Esophagus muscularis mucosa (tissue), 4 donors: ENCODE data around the gene EPHB2. TPM values are rescaled to one million over a fixed set of nuclear protein-coding genes. Genes with fewer than 3 reads are reported as not detected.

Experiments used
- DNase-seq: peaks from one replicate; pipeline ENCODE4 v3.0.0-alpha.2; 2017; ENCODE audit errors: extremely low spot score
- H3K27ac ChIP-seq, 4 donors: fragments of 200-600 bp; sonication (generic); replicated peaks in 1 of 4; 1 replicate in 3 of 4; 2 replicates in 1 of 4; pipeline ENCODE4 v1.5.1; 2016 to 2019; ENCODE audit warnings: mild to moderate bottlenecking in 1 of 4
- H3K27me3 ChIP-seq, 4 donors: fragments of 200-600 bp; sonication (generic); one replicate each; pipeline versions ENCODE4 v1.5.1 to v1.6.0; 2016 to 2019
- H3K36me3 ChIP-seq, 4 donors: fragments of 200-600 bp; sonication (generic); one replicate each; pipeline ENCODE4 v1.5.1; 2016 to 2019
- H3K4me1 ChIP-seq, 4 donors: fragments of 200-600 bp; sonication (generic); one replicate each; pipeline ENCODE4 v1.5.1; 2016 to 2019
- H3K4me3 ChIP-seq, 4 donors: fragments of 200-600 bp; sonication (generic); 1 replicate in 2 of 4; 2 replicates in 2 of 4; pipeline ENCODE4 v1.5.1; 2016 to 2019; ENCODE audit warnings: mild to moderate bottlenecking in 4 of 4, moderate library complexity in 1 of 4
- H3K9me3 ChIP-seq, 4 donors: fragments of 200-600 bp; sonication (generic); 1 replicate in 3 of 4; 2 replicates in 1 of 4; pipeline ENCODE4 v1.5.1; 2016 to 2019
- CTCF ChIP-seq, 3 experiments: fragments of 200-600 bp in 2 of 3; fragments of 450-650 bp in 1 of 3; sonication (generic) in 2 of 3; IDR thresholded peaks; one replicate each; pipeline ENCODE4 v1.5.1; 2017 to 2019; ENCODE audit warnings: antibody characterized with exemption in 3 of 3, mild to moderate bottlenecking in 2 of 3, moderate library complexity in 1 of 3
- EP300 ChIP-seq: sonication (generic); formaldehyde crosslinking; IDR thresholded peaks from one replicate; pipeline ENCODE4 v1.6.1; 2017; ENCODE audit warnings: antibody characterized with exemption
- POLR2A ChIP-seq: fragments of 450-650 bp; IDR thresholded peaks from one replicate; pipeline ENCODE4 v1.6.1; 2017; ENCODE audit warnings: antibody characterized with exemption, moderate library complexity, mild to moderate bottlenecking, low read depth
- POLR2AphosphoS5 ChIP-seq, 2 donors: sonication (generic); formaldehyde crosslinking; IDR thresholded peaks; one replicate each; pipeline ENCODE4 v1.6.1; 2017; ENCODE audit warnings: antibody characterized with exemption in 2 of 2
- WGBS: methylation state at CpG from one replicate; pipeline ENCODE4 v1.1.5; 2018; 5-methylcytosine and 5-hydroxymethylcytosine counted together
- intact Hi-C: fragments of 100-400 bp; cut with DNase I; formaldehyde crosslinking; loops from one replicate; pipeline ENCODE4 v1.15.1; 2023
- total RNA-seq, 4 donors: library from RNA; depleted of rRNA; stranded (reverse); fragments of >200 nt; gene quantifications; one replicate each; pipeline versions ENCODE4 v1.1.0 to v1.2.1, GENCODE V29; 2016

The EPHB2 gene
- total RNA-seq, 4 donors from 2014 or later: 1.5 to 3.3 (median 1.9) TPM

- Histone ChIP-seq H3K36me3 (no peaks in the 10 kb centered on the region), H3K27me3 (peaks cover 0 to 34% (median 3%) of the 10 kb centered on the region in 4 donors), H3K27ac (no peak overlapping the region), H3K4me3 (no peak overlapping the region), H3K4me1 (no peaks in the 10 kb centered on the region), H3K9me3 (peaks cover 0 to 18% (median 10%) of the 10 kb centered on the region in 4 donors)
- TF ChIP-seq POLR2AphosphoS5 (IDR thresholded peaks at IDR 0.05) (no peak), POLR2A (no peak), EP300 (no peak), CTCF (IDR thresholded peaks at IDR 0.05) (no peak)
- DNase-seq: no peak
- 69% methylated on average over 3 of the region's 3 CpGs for whole genome bisulfite sequencing
- intact Hi-C loops: no loop called here
Observed at GRCh38 chr1:22962558-22962957, 251.9 kb downstream of the EPHB2 start.

- TF ChIP-seq POLR2AphosphoS5 (IDR thresholded peaks at IDR 0.05) (no peak), CTCF (IDR thresholded peaks at IDR 0.05) (no peak)
- no peak overlapping the region for H3K4me3 ChIP-seq
- no peak for DNase-seq
- intact Hi-C loops: no loop called here
- H3K9me3 ChIP-seq: peaks cover 0 to 18% (median 10%) of the 10 kb centered on the region in 4 donors
- WGBS: 80% methylated on average over 5 of the region's 10 CpGs
- peaks cover 0 to 33% (median 3%) of the 10 kb centered on the region in 4 donors for H3K27me3 ChIP-seq
- no peak overlapping the region for H3K27ac ChIP-seq
- no peaks in the 10 kb centered on the region for H3K4me1 ChIP-seq
- H3K36me3 ChIP-seq: no peaks in the 10 kb centered on the region
Observed at GRCh38 chr1:22963044-22963677, 252.5 kb downstream of the EPHB2 start.

- H3K27me3 ChIP-seq: peaks cover 0 to 21% (median 0%) of the 10 kb centered on the region in 4 donors
- H3K36me3 ChIP-seq: no peaks in the 10 kb centered on the region
- intact Hi-C loops: no loop called here
- no peak for TF ChIP-seq EP300
- no peak for TF ChIP-seq CTCF (IDR thresholded peaks at IDR 0.05)
- TF ChIP-seq POLR2A: no peak
- no peak for TF ChIP-seq POLR2AphosphoS5 (IDR thresholded peaks at IDR 0.05)
- DNase-seq: no peak
- H3K4me1 ChIP-seq: peaks cover 3 to 15% (median 12%) of the 10 kb centered on the region in 4 donors
- peaks cover 0 to 18% (median 10%) of the 10 kb centered on the region in 4 donors for H3K9me3 ChIP-seq
- WGBS: 83% methylated on average over 5 of the region's 5 CpGs
- no peak overlapping the region for H3K4me3 ChIP-seq
- H3K27ac ChIP-seq: no peak overlapping the region
Observed at GRCh38 chr1:22966309-22966708, 255.7 kb downstream of the EPHB2 start.

GRCh38 chr1:22967833-22968232, 257.2 kb downstream of the EPHB2 start:
- intact Hi-C loops: no loop called here
- TF ChIP-seq CTCF (IDR thresholded peaks at IDR 0.05) (no peak), EP300 (no peak), POLR2AphosphoS5 (IDR thresholded peaks at IDR 0.05) (no peak), POLR2A (no peak)
- no peak for DNase-seq
- peaks cover 0 to 34% (median 0%) of the 10 kb centered on the region in 4 donors for H3K27me3 ChIP-seq
- H3K4me1 ChIP-seq: peaks cover 3 to 15% (median 12%) of the 10 kb centered on the region in 4 donors
- no peak overlapping the region for H3K4me3 ChIP-seq
- peaks cover 0 to 18% (median 10%) of the 10 kb centered on the region in 4 donors for H3K9me3 ChIP-seq
- no peak overlapping the region for H3K27ac ChIP-seq
- 54% methylated on average over 2 of the region's 2 CpGs for WGBS
- H3K36me3 ChIP-seq: no peaks in the 10 kb centered on the region

GRCh38 chr1:22969304-22969709, 258.7 kb downstream of the EPHB2 start:
- no peak overlapping the region for H3K27ac ChIP-seq
- intact Hi-C loops: no loop called here
- peaks cover 0 to 18% (median 10%) of the 10 kb centered on the region in 4 donors for H3K9me3 ChIP-seq
- no peaks in the 10 kb centered on the region for H3K36me3 ChIP-seq
- no peak for DNase-seq
- 3% methylated on average over 5 of the region's 5 CpGs for WGBS
- peaks cover 3 to 15% (median 12%) of the 10 kb centered on the region in 4 donors for H3K4me1 ChIP-seq
- no peak overlapping the region for H3K4me3 ChIP-seq
- H3K27me3 ChIP-seq: peaks cover 0 to 37% (median 0%) of the 10 kb centered on the region in 4 donors
- TF ChIP-seq POLR2AphosphoS5 (IDR thresholded peaks at IDR 0.05): no peak
- no peak for TF ChIP-seq POLR2A
- no peak for TF ChIP-seq EP300
- no peak for TF ChIP-seq CTCF (IDR thresholded peaks at IDR 0.05)
